Heart right ventricle (tissue), 16 donors: ENCODE measurements around the gene BMPR1A. TPM values are rescaled to one million over a fixed set of nuclear protein-coding genes. Genes with fewer than 3 reads are reported as not detected.

ENCODE experiments used
- ATAC-seq, 8 donors: fragments of 200-7000 bp; cut with Tn5 transposase; one replicate each; pipeline ENCODE4 v1.9.1; 2020; ENCODE audit warnings: mild to moderate bottlenecking in 8 of 8, moderate library complexity in 8 of 8, moderate number of reproducible peaks in 1 of 8
- DNase-seq, 2 donors: peaks; one replicate each; pipeline ENCODE4 v3.0.0-alpha.2; 2020
- H3K27ac ChIP-seq, 10 donors: fragments of 200-600 bp; sonication (generic) in 2 of 10; one replicate each; pipeline versions ENCODE4 v1.5.0 to v1.8.0; 2020 to 2022; ENCODE audit warnings: mild to moderate bottlenecking in 3 of 10
- H3K27me3 ChIP-seq, 7 donors: fragments of 200-600 bp; one replicate each; pipeline ENCODE4 v1.8.0; 2021 to 2022; ENCODE audit warnings: mild to moderate bottlenecking in 2 of 7
- H3K36me3 ChIP-seq, 9 donors: fragments of 200-600 bp; sonication (generic) in 1 of 9; one replicate each; pipeline versions ENCODE4 v1.5.0 to v1.8.0; 2020 to 2022; ENCODE audit warnings: mild to moderate bottlenecking in 2 of 9
- H3K4me1 ChIP-seq, 9 donors: fragments of 200-600 bp; sonication (generic) in 1 of 9; one replicate each; pipeline versions ENCODE4 v1.5.0 to v1.8.0; 2020 to 2022; ENCODE audit warnings: mild to moderate bottlenecking in 4 of 9
- H3K4me3 ChIP-seq, 10 donors: fragments of 200-600 bp; sonication (generic) in 2 of 10; one replicate each; pipeline versions ENCODE4 v1.5.0 to v1.8.0; 2020 to 2022; ENCODE audit warnings: mild to moderate bottlenecking in 7 of 10, moderate library complexity in 2 of 10
- H3K9me3 ChIP-seq, 11 donors: fragments of 200-600 bp in 10 of 11; sonication (generic) in 2 of 11; one replicate each; pipeline versions ENCODE4 v1.5.0 to v1.8.0; 2013 to 2022; ENCODE audit warnings: mild to moderate bottlenecking in 2 of 11, control low read depth in 1 of 11, moderate library complexity in 1 of 11
- WGBS, 2 donors: extraction: QIAGEN DNeasy Blood & Tissue Kit; methylation state at CpG; one replicate each; pipeline ENCODE4 v1.1.7; 2013; ENCODE audit warnings: inconsistent platforms in 1 of 2; 5-methylcytosine and 5-hydroxymethylcytosine counted together
- intact Hi-C, 10 donors: fragments of 100-400 bp; cut with DNase I; formaldehyde crosslinking; loops; one replicate each; pipeline versions ENCODE4 v1.11.1 to v1.14.2; 2022
- polyA plus RNA-seq, 2 donors: library from polyadenylated mRNA; stranded (reverse); fragments of 200-250 nt; gene quantifications; one replicate each; pipeline ENCODE4 v1.2.3, GENCODE V29; 2013
- total RNA-seq, 10 donors: library from RNA; stranded (reverse); fragmentation: NEBNext Ultra II Directional in 3 of 10; extraction: Animal tissue kit (Norgen Biotek cat#: 25700) in 3 of 10; gene quantifications; one replicate each; pipeline versions ENCODE4 v1.2.1 to v1.2.4, GENCODE V29; 2021 to 2023
- TF ChIP-seq, protein P1 (sequence below), 9 donors: fragments of 200-600 bp; sonication (generic) in 2 of 9; IDR thresholded peaks; one replicate each; pipeline versions ENCODE4 v1.5.0 to v1.8.0; 2021 to 2022; ENCODE audit warnings: antibody characterized with exemption in 9 of 9, mild to moderate bottlenecking in 5 of 9, moderate library complexity in 1 of 9
- donor health status: Arrhythmogenic right ventricular cardiomyopathy.
- donor health status: ischemic (EF 13 %, LVEDD 7.1; RV severe dilation, severe dysfunction).
- donor health status: healthy with polysubstance abuse.
- donor health status: DM: no; HTN: yes; CAD: no.
- donor health status: DM: no; HTN: no; CAD: no.
- donor health status: ischemic (EF 25% LVEDD 6.9; RV normal size, moderate dysfunction).
- donor health status: ischemic (EF 25% LVEDD 5.7; RV mildly dilated, moderate dysfunction).
- donor health status: healthy.
- donor health status: DM: yes; HTN: yes; CAD: no.
- donor health status: Ischemic cardiomyopathy.
- donor health status: ischemic (EF 35%, LVEDD 5.7; RV mildly dilated, moderate dysfunction).
- donor health status: nonischemic (EF 11% LVEDD 7.7; RV severe dilation, severe dysfunction).
- donor health status: DM: yes; HTN: yes; CAD: no.
- donor health status: PGD.
- donor health status: ischemic (EF 29% LVEDD 5.4; RV normal size, mild dysfunction).
- donor health status: nonischemic (EF 23%, LVEDD 6.1; RV moderate dilation, normal function).

BMPR1A gene
- total and polyA plus RNA-seq, 12 donors = 6.7 to 69.0 (median 45.6) TPM

DNA sequence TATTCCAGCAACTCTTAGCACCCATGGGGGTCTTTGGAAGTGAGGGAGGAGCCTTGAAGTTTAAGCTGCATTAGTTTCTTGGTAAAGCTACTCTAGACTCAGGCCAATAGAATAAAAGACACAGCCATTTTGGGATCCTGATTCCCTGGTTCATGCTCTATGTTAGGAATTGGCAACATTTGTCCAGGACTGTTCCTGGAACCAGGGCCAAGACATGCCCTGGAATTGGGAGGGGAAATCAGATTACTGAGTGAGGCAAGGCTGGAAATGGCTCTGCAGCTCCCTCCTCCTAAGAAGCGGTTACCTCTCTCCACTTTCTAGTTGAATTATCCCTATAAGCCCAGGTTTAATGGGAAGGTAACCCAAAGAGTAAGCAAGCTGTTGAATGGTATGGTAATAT, 14.2 kb upstream of the BMPR1A start:
- intact Hi-C loops = no loop called here
- no peaks in the 10 kb centered on the region for H3K9me3 ChIP-seq

DNA sequence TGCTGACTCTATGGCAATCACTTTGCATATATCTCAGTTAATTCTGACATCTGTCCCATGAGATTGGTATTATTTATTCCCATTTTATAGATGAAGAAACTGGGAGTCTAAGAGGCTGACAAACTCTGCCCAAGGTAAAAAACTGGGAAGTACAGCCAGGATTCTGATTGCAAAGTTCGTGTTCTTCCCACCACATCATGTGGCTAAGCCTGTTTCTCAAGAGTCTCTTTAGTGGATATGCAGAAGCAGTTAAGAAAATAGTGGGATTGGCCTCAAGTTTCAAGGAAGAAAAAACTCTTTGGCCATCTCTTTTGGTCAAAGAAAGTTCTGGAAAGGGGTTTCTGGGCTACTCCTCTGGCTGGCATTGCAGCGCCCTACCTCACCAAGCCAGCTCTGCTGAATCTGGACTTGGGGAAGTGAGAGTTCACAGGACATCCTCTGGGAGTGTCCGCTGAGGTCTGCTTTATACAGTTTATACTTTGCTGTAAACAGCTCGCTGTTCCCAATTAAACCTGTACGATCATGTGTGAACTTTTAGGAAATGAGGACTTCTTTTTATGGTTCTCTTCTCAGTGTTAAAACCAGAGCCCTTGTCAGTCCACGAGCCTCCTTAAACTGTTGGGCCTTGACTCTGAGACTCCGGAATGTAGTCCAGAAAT, 12.2 kb upstream of the BMPR1A start:
- 74 to 81% methylated on average over 7 of the region's 7 CpGs for WGBS, 2 donors
- TF ChIP-seq, protein P1, sequence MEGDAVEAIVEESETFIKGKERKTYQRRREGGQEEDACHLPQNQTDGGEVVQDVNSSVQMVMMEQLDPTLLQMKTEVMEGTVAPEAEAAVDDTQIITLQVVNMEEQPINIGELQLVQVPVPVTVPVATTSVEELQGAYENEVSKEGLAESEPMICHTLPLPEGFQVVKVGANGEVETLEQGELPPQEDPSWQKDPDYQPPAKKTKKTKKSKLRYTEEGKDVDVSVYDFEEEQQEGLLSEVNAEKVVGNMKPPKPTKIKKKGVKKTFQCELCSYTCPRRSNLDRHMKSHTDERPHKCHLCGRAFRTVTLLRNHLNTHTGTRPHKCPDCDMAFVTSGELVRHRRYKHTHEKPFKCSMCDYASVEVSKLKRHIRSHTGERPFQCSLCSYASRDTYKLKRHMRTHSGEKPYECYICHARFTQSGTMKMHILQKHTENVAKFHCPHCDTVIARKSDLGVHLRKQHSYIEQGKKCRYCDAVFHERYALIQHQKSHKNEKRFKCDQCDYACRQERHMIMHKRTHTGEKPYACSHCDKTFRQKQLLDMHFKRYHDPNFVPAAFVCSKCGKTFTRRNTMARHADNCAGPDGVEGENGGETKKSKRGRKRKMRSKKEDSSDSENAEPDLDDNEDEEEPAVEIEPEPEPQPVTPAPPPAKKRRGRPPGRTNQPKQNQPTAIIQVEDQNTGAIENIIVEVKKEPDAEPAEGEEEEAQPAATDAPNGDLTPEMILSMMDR (IDR thresholded peaks at IDR 0.05) = no peak
- intact Hi-C loops = no loop called here
- DNase-seq (no peak), ATAC-seq (no peak)
- H3K27me3 ChIP-seq = peaks cover 0 to 82% (median 39%) of the 10 kb centered on the region in 7 donors
- H3K4me1 ChIP-seq = peaks cover 0 to 35% (median 9%) of the 10 kb centered on the region in 9 donors
- H3K9me3 ChIP-seq = no peaks in the 10 kb centered on the region
- H3K27ac ChIP-seq = peak overlapping the region in 3 of 10 donors; percentile 0 to 49 (median 27)
- H3K4me3 ChIP-seq = no peak overlapping the region
- no peaks in the 10 kb centered on the region for H3K36me3 ChIP-seq

More for the DNA sequence above, 14.2 kb upstream of the BMPR1A start:
- 65 to 87% methylated on average over 1 of the region's 1 CpG for WGBS, 2 donors
- DNase-seq (no peak), ATAC-seq (peak; percentile 18 to 59 (median 40))
- Histone ChIP-seq H3K27ac (peak overlapping the region in 3 of 10 donors; percentile 6 to 46 (median 16)), H3K4me1 (peaks cover 0 to 23% (median 0%) of the 10 kb centered on the region in 9 donors), H3K27me3 (peaks cover 0 to 88% (median 41%) of the 10 kb centered on the region in 7 donors), H3K4me3 (no peak overlapping the region), H3K36me3 (no peaks in the 10 kb centered on the region)
- TF ChIP-seq, protein P1 (IDR thresholded peaks at IDR 0.05) = no peak

DNA sequence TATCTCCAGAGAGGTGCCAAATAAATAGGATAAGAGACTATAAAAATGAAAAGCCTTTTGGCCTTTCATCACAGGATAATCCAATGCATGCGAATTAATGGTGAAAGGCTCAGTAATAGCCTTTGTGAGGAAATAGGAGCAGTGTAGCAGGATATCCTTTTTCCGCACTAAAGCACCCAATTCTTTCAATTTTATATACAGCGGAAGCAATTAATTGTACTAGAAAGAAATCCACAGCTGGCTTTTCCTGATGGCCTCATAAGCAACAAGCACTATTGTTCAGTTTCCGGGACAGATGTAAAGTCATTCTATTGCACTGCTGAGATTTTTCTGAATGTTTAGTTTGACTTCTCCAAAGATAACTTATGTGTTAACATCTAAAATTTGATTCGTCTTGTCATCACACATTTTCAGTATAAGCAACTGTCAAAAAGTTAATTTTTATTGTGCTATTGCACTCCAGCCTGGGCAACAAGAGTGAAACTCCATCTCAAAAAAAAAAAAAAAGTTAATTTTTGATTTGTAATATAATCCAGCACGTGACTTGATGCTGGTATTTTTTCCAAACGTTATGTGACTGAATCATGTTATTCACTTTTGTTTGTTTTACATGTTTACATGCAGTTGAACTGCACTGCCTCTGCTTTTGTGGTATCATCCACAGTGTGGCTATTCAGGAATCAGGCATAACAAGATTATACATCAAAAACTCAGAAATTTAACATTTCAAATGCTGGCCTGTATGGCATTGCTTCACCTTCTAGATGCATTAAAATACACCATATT, 8.4 kb upstream of the BMPR1A start:
- 48 to 59% methylated on average over 7 of the region's 7 CpGs for WGBS, 2 donors
- intact Hi-C loops = no loop called here
- Histone ChIP-seq H3K9me3 (no peaks in the 10 kb centered on the region), H3K27ac (no peak overlapping the region), H3K4me1 (peaks cover 0 to 32% (median 9%) of the 10 kb centered on the region in 9 donors), H3K4me3 (no peak overlapping the region), H3K27me3 (peaks cover 0 to 82% (median 38%) of the 10 kb centered on the region in 7 donors), H3K36me3 (no peaks in the 10 kb centered on the region)
- TF ChIP-seq, protein P1 (IDR thresholded peaks at IDR 0.05) = no peak
- DNase-seq (no peak), ATAC-seq (peak in 3 of 8 donors; percentile 24 to 54 (median 34))

DNA sequence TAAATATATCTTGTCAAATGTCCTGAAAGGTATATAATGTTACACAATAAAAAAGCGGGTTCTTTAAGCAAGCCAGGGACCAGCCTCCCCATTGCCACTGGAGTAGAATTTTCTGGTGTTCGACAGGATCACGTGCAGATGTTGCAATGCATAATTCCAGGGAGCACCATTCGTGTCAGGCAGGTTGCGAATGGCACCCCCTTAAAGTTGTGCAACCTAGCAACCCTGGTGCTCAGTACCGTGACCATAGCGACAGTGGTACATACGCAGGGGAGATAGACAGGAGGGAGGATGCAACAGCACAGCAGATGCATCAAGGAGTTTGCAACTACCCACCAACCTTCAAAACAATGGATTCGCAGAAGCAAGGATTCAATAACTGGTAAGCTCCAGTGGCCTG, 6.6 kb upstream of the BMPR1A start:
- 93 to 96% methylated on average over 9 of the region's 9 CpGs for WGBS, 2 donors
- ATAC-seq (no peak), DNase-seq (no peak)
- no peaks in the 10 kb centered on the region for H3K9me3 ChIP-seq
- no peaks in the 10 kb centered on the region for H3K36me3 ChIP-seq
- H3K27ac ChIP-seq = no peak overlapping the region
- intact Hi-C loops = loop anchor here in 1 of 10 donors (10.0 kb wide), 1 partner anchor 135 kb away; no protein-coding TSS in a partner anchor
- H3K27me3 ChIP-seq = peaks cover 0 to 80% (median 33%) of the 10 kb centered on the region in 7 donors
- peaks cover 0 to 38% (median 13%) of the 10 kb centered on the region in 9 donors for H3K4me1 ChIP-seq
- H3K4me3 ChIP-seq = no peak overlapping the region
- TF ChIP-seq, protein P1 (IDR thresholded peaks at IDR 0.05) = no peak
